ENCODE results near the gene THSD4.

Gene THSD4

GRCh38 chr15:71294251-71294910 lies 179.1 kb downstream of the THSD4 start:
- no peak overlapping the region for H3K27ac ChIP-seq
- no peaks in the 10 kb centered on the region for H3K4me1 ChIP-seq (ENCODE audit: low read depth, poor library complexity, severe bottlenecking)
- no peak overlapping the region for H3K4me3 ChIP-seq (IDR thresholded peaks at IDR 0.05; ENCODE audit: insufficient read depth, low read depth, low read length)
- H3K4me2 ChIP-seq: no peak overlapping the region
- no peaks in the 10 kb centered on the region for H4K20me1 ChIP-seq (ENCODE audit: insufficient read depth)
- no peaks in the 10 kb centered on the region for H3K27me3 ChIP-seq (ENCODE audit: insufficient read depth, low read depth)
- H2AFZ ChIP-seq (ENCODE audit: low read depth): no peak overlapping the region
- no peaks in the 10 kb centered on the region for H3K36me3 ChIP-seq (ENCODE audit: insufficient read depth)
- H3K9ac ChIP-seq: no peak overlapping the region
- TF ChIP-seq, protein P1, sequence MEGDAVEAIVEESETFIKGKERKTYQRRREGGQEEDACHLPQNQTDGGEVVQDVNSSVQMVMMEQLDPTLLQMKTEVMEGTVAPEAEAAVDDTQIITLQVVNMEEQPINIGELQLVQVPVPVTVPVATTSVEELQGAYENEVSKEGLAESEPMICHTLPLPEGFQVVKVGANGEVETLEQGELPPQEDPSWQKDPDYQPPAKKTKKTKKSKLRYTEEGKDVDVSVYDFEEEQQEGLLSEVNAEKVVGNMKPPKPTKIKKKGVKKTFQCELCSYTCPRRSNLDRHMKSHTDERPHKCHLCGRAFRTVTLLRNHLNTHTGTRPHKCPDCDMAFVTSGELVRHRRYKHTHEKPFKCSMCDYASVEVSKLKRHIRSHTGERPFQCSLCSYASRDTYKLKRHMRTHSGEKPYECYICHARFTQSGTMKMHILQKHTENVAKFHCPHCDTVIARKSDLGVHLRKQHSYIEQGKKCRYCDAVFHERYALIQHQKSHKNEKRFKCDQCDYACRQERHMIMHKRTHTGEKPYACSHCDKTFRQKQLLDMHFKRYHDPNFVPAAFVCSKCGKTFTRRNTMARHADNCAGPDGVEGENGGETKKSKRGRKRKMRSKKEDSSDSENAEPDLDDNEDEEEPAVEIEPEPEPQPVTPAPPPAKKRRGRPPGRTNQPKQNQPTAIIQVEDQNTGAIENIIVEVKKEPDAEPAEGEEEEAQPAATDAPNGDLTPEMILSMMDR (conservative IDR thresholded peaks at IDR 0.05; ENCODE audit: low read depth, low read length): no peak
- H3K79me2 ChIP-seq (ENCODE audit: insufficient read depth, low read depth): no peaks in the 10 kb centered on the region

DNA sequence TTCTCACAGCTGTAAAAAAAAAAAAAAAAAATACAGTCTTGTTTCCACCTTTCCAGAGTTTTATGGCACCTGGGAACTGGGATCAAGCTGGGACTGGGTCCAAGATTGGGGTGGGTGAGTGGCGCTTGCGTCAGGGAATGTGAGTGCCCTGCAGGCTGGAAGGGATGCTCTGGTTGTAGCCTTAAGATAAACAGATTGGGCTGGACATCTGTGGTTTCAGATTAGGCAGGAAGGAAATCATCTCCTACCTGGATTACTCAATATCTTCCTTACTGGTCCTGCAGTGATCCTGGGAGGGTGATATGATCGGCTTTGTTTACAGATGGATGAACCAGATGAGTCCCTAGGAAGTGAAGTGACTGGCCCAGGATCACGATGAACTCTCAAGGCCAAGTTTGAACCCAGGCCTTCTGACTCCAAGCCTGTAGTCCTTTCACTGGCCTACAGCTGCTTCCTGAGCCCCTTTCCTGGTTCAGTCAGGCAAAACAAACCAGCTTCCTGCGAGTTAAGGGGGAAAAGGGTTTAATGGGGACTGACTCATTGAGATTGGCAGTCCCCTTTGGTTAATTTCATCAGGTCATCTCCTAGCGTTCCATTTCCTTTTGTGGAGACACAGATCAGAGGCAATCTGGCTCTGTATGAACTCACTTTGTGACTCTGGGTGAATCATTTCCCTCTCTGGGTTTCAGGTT lies 179.8 kb downstream of the THSD4 start:
- Histone ChIP-seq H3K4me1 (ENCODE audit: low read depth, poor library complexity, severe bottlenecking) (no peaks in the 10 kb centered on the region), H3K4me3 (IDR thresholded peaks at IDR 0.05; ENCODE audit: insufficient read depth, low read depth, low read length) (no peak overlapping the region), H4K20me1 (ENCODE audit: insufficient read depth) (no peaks in the 10 kb centered on the region), H3K79me2 (ENCODE audit: insufficient read depth, low read depth) (no peaks in the 10 kb centered on the region), H3K27me3 (ENCODE audit: insufficient read depth, low read depth) (no peaks in the 10 kb centered on the region), H2AFZ (ENCODE audit: low read depth) (no peak overlapping the region), H3K27ac (no peak overlapping the region), H3K4me2 (no peak overlapping the region), H3K9ac (no peak overlapping the region), H3K36me3 (ENCODE audit: insufficient read depth) (no peaks in the 10 kb centered on the region)
- TF ChIP-seq, protein P1 (conservative IDR thresholded peaks at IDR 0.05; ENCODE audit: low read depth, low read length): no peak

DNA sequence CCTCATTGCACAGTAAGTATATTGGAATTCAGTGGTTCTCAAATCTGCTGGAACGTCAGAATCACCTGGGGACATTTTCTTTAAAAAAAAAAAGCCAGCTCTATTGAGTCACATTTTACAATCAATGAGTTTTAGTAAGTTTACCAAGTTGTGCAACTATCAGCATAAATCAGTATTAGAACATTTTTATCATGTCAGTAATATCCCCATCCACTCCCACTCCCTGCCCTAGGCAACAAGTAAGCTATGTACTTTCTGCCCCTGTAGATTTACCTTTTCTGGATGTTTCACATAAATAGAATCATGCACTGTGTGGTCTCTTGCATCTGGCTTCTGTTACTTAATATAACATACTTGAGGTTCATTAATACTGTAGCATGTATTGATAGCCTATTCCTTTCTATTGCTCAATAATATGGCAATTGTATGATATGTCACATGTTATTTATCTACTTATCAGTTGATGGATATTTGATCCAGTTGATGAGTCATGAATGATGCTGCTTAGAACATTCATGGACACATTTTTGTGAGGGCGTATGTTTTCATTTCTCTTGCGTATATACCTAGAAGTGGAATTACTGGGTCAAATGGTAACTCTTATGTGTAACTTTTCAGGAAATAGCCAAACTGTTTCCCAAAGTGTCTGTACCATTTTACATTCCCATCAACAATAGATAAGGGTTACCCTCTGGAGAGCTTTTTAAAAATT lies 180.5 kb downstream of the THSD4 start:
- TF ChIP-seq, protein P1 (conservative IDR thresholded peaks at IDR 0.05; ENCODE audit: low read depth, low read length): no peak
- Histone ChIP-seq H3K4me2 (no peak overlapping the region), H3K4me3 (IDR thresholded peaks at IDR 0.05; ENCODE audit: insufficient read depth, low read depth, low read length) (no peak overlapping the region), H3K79me2 (ENCODE audit: insufficient read depth, low read depth) (no peaks in the 10 kb centered on the region), H3K9ac (no peak overlapping the region), H3K27ac (no peak overlapping the region), H3K36me3 (ENCODE audit: insufficient read depth) (no peaks in the 10 kb centered on the region), H3K4me1 (ENCODE audit: low read depth, poor library complexity, severe bottlenecking) (no peaks in the 10 kb centered on the region), H4K20me1 (ENCODE audit: insufficient read depth) (no peaks in the 10 kb centered on the region), H3K27me3 (ENCODE audit: insufficient read depth, low read depth) (no peaks in the 10 kb centered on the region), H2AFZ (ENCODE audit: low read depth) (no peak overlapping the region)

DNA sequence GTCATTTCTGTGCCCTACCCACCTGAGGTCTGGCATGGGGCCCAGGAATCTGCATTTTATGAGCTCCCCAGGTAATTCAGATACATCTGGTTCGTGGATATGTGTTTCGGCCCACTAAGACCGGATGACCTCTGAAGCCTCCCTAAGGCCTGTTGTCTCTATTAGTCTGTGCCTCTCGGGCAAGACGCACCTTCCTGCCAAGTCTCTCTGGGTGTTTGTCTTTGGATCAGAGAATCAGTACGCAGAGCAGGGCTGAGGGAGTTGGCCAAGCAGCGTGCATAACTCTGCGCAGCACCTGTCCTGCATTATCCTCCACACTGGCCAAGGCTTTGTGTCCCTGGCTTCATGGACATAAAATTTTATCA lies 181.0 kb downstream of the THSD4 start:
- Histone ChIP-seq H3K36me3 (ENCODE audit: insufficient read depth) (no peaks in the 10 kb centered on the region), H3K9ac (no peak overlapping the region), H3K27ac (no peak overlapping the region), H3K4me3 (IDR thresholded peaks at IDR 0.05; ENCODE audit: insufficient read depth, low read depth, low read length) (no peak overlapping the region), H3K79me2 (ENCODE audit: insufficient read depth, low read depth) (no peaks in the 10 kb centered on the region), H4K20me1 (ENCODE audit: insufficient read depth) (no peaks in the 10 kb centered on the region), H3K4me1 (ENCODE audit: low read depth, poor library complexity, severe bottlenecking) (no peaks in the 10 kb centered on the region), H3K4me2 (no peak overlapping the region), H3K27me3 (ENCODE audit: insufficient read depth, low read depth) (no peaks in the 10 kb centered on the region), H2AFZ (ENCODE audit: low read depth) (no peak overlapping the region)
- TF ChIP-seq, protein P1 (conservative IDR thresholded peaks at IDR 0.05; ENCODE audit: low read depth, low read length): no peak
